WI38 (cell line): ENCODE data around the gene PCDHB4.
A peak's percentile ranks its signal among the peaks of the same experiment; 100 is the strongest.
"Not testable (repeated sequence)": the region's sequence is repeated elsewhere in the genome, so short reads cannot be mapped to it uniquely, and the experiment has no call there.

Experiments used
- H3K4me3 ChIP-seq: 2 replicates; pipeline ENCODE4 v1.5.1; 2011; ENCODE audit warnings: low read depth, mild to moderate bottlenecking, control low read depth, low read length
- CTCF ChIP-seq: IDR thresholded peaks from 2 replicates; pipeline ENCODE4 v1.5.1; 2012; ENCODE audit warnings: low read depth, mild to moderate bottlenecking, control low read depth, low read length

Gene PCDHB4

GRCh38 chr5:141100243-141100805, 21.3 kb upstream of the PCDHB4 start, which contains the start of gene PCDHB3:
TSS of gene PCDHB3 (plus strand) at chr5:141100473. CDS start at chr5:141100650, 177 bp downstream.
- H3K4me3 ChIP-seq: no peak within 1 kb of the TSS

GRCh38 chr5:141101059-141101458, 20.6 kb upstream of the PCDHB4 start:
- no peak for TF ChIP-seq CTCF
- no peak overlapping the region for H3K4me3 ChIP-seq

More at GRCh38 chr5:141100243-141100805, 21.3 kb upstream of the PCDHB4 start, which contains the start of gene PCDHB3:
- TF ChIP-seq CTCF: 0 out of 2 replicates have a peak, but pooled peaks have one; percentile 4

- not testable (repeated sequence) for H3K4me3 ChIP-seq
Observed at GRCh38 chr5:141102070-141102469, 19.5 kb upstream of the PCDHB4 start.

- not testable (repeated sequence) for H3K4me3 ChIP-seq
Observed at GRCh38 chr5:141102471-141102870, 19.1 kb upstream of the PCDHB4 start.

GRCh38 chr5:141105350-141105749, 16.3 kb upstream of the PCDHB4 start:
- H3K4me3 ChIP-seq: no peak overlapping the region

GRCh38 chr5:141119250-141119649, 2.4 kb upstream of the PCDHB4 start:
- H3K4me3 ChIP-seq: no peak overlapping the region
- no peak for TF ChIP-seq CTCF

More at GRCh38 chr5:141105350-141105749, 16.3 kb upstream of the PCDHB4 start:
- TF ChIP-seq CTCF: no peak

GRCh38 chr5:141121985-141122384, 367 bp downstream of the PCDHB4 start:
- TF ChIP-seq CTCF: no peak
- no peak overlapping the region for H3K4me3 ChIP-seq

- not testable (repeated sequence) for H3K4me3 ChIP-seq
Observed at GRCh38 chr5:141123396-141124135, 1.9 kb downstream of the PCDHB4 start.

GRCh38 chr5:141127305-141127704, 5.7 kb downstream of the PCDHB4 start:
- no peak for TF ChIP-seq CTCF
- H3K4me3 ChIP-seq: no peak overlapping the region
